K562 (cell line): ENCODE results near the gene GLI1. TPM values are rescaled to one million over a fixed set of nuclear protein-coding genes. Genes with fewer than 3 reads are reported as not detected.

ENCODE experiments used
- AFF1 ChIP-seq, 2 experiments: fragments of 450-650 bp; IDR thresholded peaks; 2 replicates each; pipeline ENCODE4 v1.6.1; 2018; ENCODE audit warnings: mild to moderate bottlenecking in 2 of 2, low read depth in 1 of 2; ENCODE audit not compliant: partially characterized antibody in 2 of 2
- ATF2 ChIP-seq: sonication (generic); formaldehyde crosslinking; IDR thresholded peaks from 2 replicates; pipeline ENCODE4 v1.8.1; 2022; ENCODE audit warnings: missing genetic modification reagents
- EGR1 ChIP-seq: fragments of 450-650 bp; conservative IDR thresholded peaks from 2 replicates; pipeline ENCODE4 v1.6.1; 2017; ENCODE audit warnings: mild to moderate bottlenecking
- ELF1 ChIP-seq: fragments of 200-800 bp; sonication (Bioruptor generic); IDR thresholded peaks from 2 replicates; pipeline ENCODE4 v1.6.1; 2016; ENCODE audit warnings: missing genetic modification characterization, missing compliant biosample characterization
- ELF2 ChIP-seq: fragments of 250-450 bp; sonication (Bioruptor Pico); IDR thresholded peaks from 2 replicates; pipeline ENCODE4 v1.5.0; 2021; ENCODE audit warnings: mild to moderate bottlenecking
- FOXO4 ChIP-seq: fragments of 450-650 bp; formaldehyde crosslinking; IDR thresholded peaks from 2 replicates; pipeline ENCODE4 v1.4.0; 2020; ENCODE audit warnings: mild to moderate bottlenecking, moderate library complexity
- FOXP4 ChIP-seq: sonication (generic); formaldehyde crosslinking; IDR thresholded peaks from 2 replicates; pipeline ENCODE4 v1.8.0; 2022; ENCODE audit warnings: mild to moderate bottlenecking, missing genetic modification reagents, borderline replicate concordance
- HMG20B ChIP-seq: fragments of 250-450 bp; sonication (Bioruptor Pico); IDR thresholded peaks from 2 replicates; pipeline ENCODE4 v1.5.0; 2021; ENCODE audit warnings: mild to moderate bottlenecking
- HNRNPL ChIP-seq: fragments of 200-400 bp; formaldehyde crosslinking; IDR thresholded peaks from 2 replicates; pipeline ENCODE4 v1.6.1; 2017; ENCODE audit warnings: low read depth, mild to moderate bottlenecking, low read length
- KHSRP ChIP-seq: fragments of 450-650 bp; IDR thresholded peaks from 2 replicates; pipeline ENCODE4 v1.6.1; 2017
- NCOR1 ChIP-seq: fragments of 450-650 bp; IDR thresholded peaks from 2 replicates; pipeline ENCODE4 v1.6.1; 2016; ENCODE audit warnings: mild to moderate bottlenecking, moderate library complexity
- SIN3A ChIP-seq, 2 experiments: fragments of 150-350 bp in 1 of 2; IDR thresholded peaks; 2 replicates each; pipeline ENCODE4 v1.6.1; 2011 to 2016; ENCODE audit warnings: borderline replicate concordance in 2 of 2, low read depth in 2 of 2, low read length in 2 of 2, mild to moderate bottlenecking in 2 of 2, moderate library complexity in 2 of 2; ENCODE audit not compliant: control insufficient read depth in 1 of 2
- SNIP1 ChIP-seq: fragments of 450-650 bp; IDR thresholded peaks from 2 replicates; pipeline ENCODE4 v1.7.1; 2017; ENCODE audit warnings: low read depth, mild to moderate bottlenecking
- TRIM24 ChIP-seq, 2 experiments: fragments of 450-650 bp; IDR thresholded peaks; 2 replicates each; pipeline ENCODE4 v1.6.1; 2016
- polyA plus RNA-seq, 8 experiments: library from polyadenylated mRNA; depleted of rRNA in 4 of 8; stranded (reverse) in 5 of 8; unstranded in 3 of 8; fragments of >200 nt; fragmentation: Nextera tagmentation in 2 of 8; fragmentation: Illumina TruSeq in 1 of 8; extraction: Ambion mirVana in 2 of 8; extraction: Trizol in 1 of 8; gene quantifications; 2 replicates each; pipeline versions ENCODE4 v1.2.1 to v1.2.3, GENCODE V29; 2011 to 2014; ENCODE audit warnings: inconsistent platforms in 1 of 8, missing spikeins in 1 of 8
- total RNA-seq, 7 experiments: library from RNA; depleted of rRNA in 6 of 7; stranded (reverse); fragments of >200 nt in 6 of 7; fragmentation: Illumina TruSeq in 2 of 7; extraction: Trizol in 2 of 7; gene quantifications; 2 replicates each; pipeline versions ENCODE4 v1.2.1 to v1.2.3, GENCODE V29; 2011 to 2021; ENCODE audit warnings: low replicate concordance in 1 of 7

Gene GLI1
- total and polyA plus RNA-seq, 9 of the 15 experiments (the other 6 are each of a cell fraction or from before 2014, with no cell fraction given), result 0.24 to 3.7 (median 0.61) TPM

- peak; percentile 55; the same call in 1 of the 2 replicates for TF ChIP-seq FOXP4 (CRISPR knock-in tag)
- no peak for TF ChIP-seq TRIM24 (IDR thresholded peaks at IDR 0.05)
- TF ChIP-seq ELF1 (tag), result peak; percentile 92
- no peak for TF ChIP-seq ATF2 (CRISPR knock-in tag)
- peak; percentile 90 for TF ChIP-seq SNIP1
- no peak for TF ChIP-seq NCOR1
- TF ChIP-seq SIN3A (IDR thresholded peaks at IDR 0.05; ENCODE audit: borderline replicate concordance in 2 of 2, control insufficient read depth in 1 of 2, low read depth in 2 of 2, low read length in 2 of 2), result peak in 1 of 2 experiments; percentile 93; a peak in 3 of 4 replicates
- no peak for TF ChIP-seq FOXO4 (CRISPR knock-in tag)
- peak in 1 of 2 experiments; percentile 97 for TF ChIP-seq AFF1 (IDR thresholded peaks at IDR 0.05; ENCODE audit: low read depth in 1 of 2, partially characterized antibody in 2 of 2)
- TF ChIP-seq HNRNPL, result no peak
- 0 out of 2 replicates have a peak, but pooled peaks have one; percentile 44 for TF ChIP-seq ELF2
- no peak for TF ChIP-seq HMG20B (CRISPR knock-in tag)
- no peak for TF ChIP-seq KHSRP
- no peak; the same call in 1 of the 2 replicates for TF ChIP-seq EGR1
These were observed 28.2 kb downstream of the GLI1 start, which contains the start of gene MARS1 (continued) for GRCh38 chr12:57487597-57488401.
